SU-DHL-6 (cell line): ENCODE results near the gene RABEP2.

ENCODE experiments used
- H2AFZ ChIP-seq: fragments of 200-600 bp; sonication (generic); 2 replicates; pipeline ENCODE4 v1.6.1; 2014; ENCODE audit warnings: low read depth, mild to moderate bottlenecking, moderate library complexity, mixed read lengths, antibody characterized with exemption, low read length; ENCODE audit not compliant: severe bottlenecking
- H3F3A ChIP-seq: fragments of 200-600 bp; shearing (Covaris generic); 2 replicates; pipeline ENCODE4 v1.6.0; 2016; ENCODE audit warnings: antibody characterized with exemption, mild to moderate bottlenecking; ENCODE audit not compliant: insufficient read depth
- H3K27ac ChIP-seq: fragments of 200-600 bp; sonication (generic); 2 replicates; pipeline ENCODE4 v1.5.1; 2016; ENCODE audit warnings: low read depth, mild to moderate bottlenecking, low read length, moderate library complexity, mixed read lengths
- H3K27me3 ChIP-seq: fragments of 200-600 bp; sonication (generic), shearing (Covaris generic); 2 replicates; pipeline ENCODE4 v1.6.0; 2014; ENCODE audit warnings: mild to moderate bottlenecking, low read length
- H3K36me3 ChIP-seq: fragments of 200-600 bp; sonication (generic); 2 replicates; pipeline ENCODE4 v1.6.1; 2014; ENCODE audit warnings: mild to moderate bottlenecking, low read length, mixed read lengths
- H3K4me2 ChIP-seq: fragments of 300-600, 200-600 bp; shearing (Covaris generic), sonication (generic); 2 replicates; pipeline ENCODE4 v1.6.0; 2014; ENCODE audit warnings: low read length, low read depth, mild to moderate bottlenecking; ENCODE audit not compliant: poor library complexity, severe bottlenecking
- H3K4me3 ChIP-seq: fragments of 200-600 bp; sonication (generic); 2 replicates; pipeline ENCODE4 v1.5.1; 2014; ENCODE audit warnings: antibody characterized with exemption, low read length, mild to moderate bottlenecking, mixed read lengths; ENCODE audit not compliant: insufficient read depth, poor library complexity, severe bottlenecking
- H3K79me2 ChIP-seq: fragments of 200-600 bp; sonication (generic); 2 replicates; pipeline ENCODE4 v1.6.1; 2014; ENCODE audit warnings: mild to moderate bottlenecking, low read length, moderate library complexity; ENCODE audit not compliant: insufficient read depth
- H3K9ac ChIP-seq: fragments of 200-600 bp; sonication (generic); 2 replicates; pipeline ENCODE4 v1.7.0; 2014; ENCODE audit warnings: mild to moderate bottlenecking, low read length
- H3K9me2 ChIP-seq: fragments of 200-600 bp; sonication (generic); replicated peaks from 2 replicates; pipeline ENCODE4 v1.6.1; 2014; ENCODE audit warnings: low read length; ENCODE audit not compliant: insufficient read depth
- H3K9me3 ChIP-seq: fragments of 200-600 bp; sonication (generic); 2 replicates; pipeline ENCODE4 v1.6.1; 2014; ENCODE audit warnings: low read length, mixed read lengths; ENCODE audit not compliant: insufficient read depth
- H4K20me1 ChIP-seq: fragments of 200-600 bp; sonication (generic); 2 replicates; pipeline ENCODE4 v1.6.1; 2014; ENCODE audit warnings: low read depth, mild to moderate bottlenecking, antibody characterized with exemption, low read length, moderate library complexity, mixed read lengths
- EZH2phosphoT487 ChIP-seq: fragments of 200-600 bp; sonication (generic), shearing (Covaris generic); conservative IDR thresholded peaks from 2 replicates; pipeline ENCODE4 v1.6.1; 2018; ENCODE audit warnings: mild to moderate bottlenecking, antibody characterized with exemption, low read length, moderate library complexity, mixed read lengths
- TF ChIP-seq, protein P1 (sequence below): fragments of 200-600 bp; sonication (generic); IDR thresholded peaks from one replicate; pipeline ENCODE4 v1.5.1; 2017; ENCODE audit warnings: antibody characterized with exemption, mild to moderate bottlenecking, low read length, moderate library complexity; ENCODE audit not compliant: insufficient read depth, poor library complexity, severe bottlenecking

Gene RABEP2

DNA sequence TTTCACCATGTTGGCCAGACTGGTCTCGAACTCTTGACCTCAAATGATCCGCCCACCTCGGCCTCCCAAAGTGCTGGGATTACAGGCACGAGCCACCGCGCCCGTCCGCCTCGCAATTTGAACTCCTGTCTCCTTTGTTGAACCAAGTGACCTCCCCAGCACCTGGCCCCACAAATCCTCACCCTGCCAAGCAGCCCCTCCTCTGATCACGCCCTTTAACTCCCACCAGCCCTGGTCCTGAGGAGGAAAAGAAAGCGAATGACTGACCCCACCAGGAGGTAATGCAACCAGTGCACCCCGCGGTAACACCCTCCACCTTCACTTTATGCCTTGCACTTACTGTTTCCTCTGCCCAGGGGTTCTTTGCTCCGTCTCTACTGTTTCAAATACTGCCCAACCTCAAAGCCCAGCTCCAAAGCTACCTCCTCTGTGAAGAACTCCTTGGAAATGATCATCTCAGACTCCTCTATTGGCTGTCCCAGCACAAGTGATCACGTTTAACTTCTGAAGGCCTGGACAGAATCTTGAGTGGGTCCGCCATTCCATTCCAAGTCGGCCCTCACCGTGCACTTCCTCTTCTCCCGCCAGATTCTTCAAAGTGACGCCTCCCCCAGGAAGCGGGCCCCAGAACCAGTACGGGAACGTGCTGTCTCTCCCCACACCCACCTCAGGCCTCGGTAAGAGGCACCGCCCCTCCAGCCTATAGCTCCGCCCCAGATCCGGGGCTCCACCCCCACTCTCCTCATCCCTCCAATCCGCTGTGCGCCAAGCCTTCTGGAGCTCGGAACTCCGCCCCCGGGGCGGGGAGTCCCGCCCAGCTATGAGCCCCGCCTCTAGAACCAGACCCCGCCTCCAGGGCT is 11.1 kb upstream of the RABEP2 start:
- no peak overlapping the region for H3K9ac ChIP-seq
- H2AFZ ChIP-seq: no peak overlapping the region
- H3K4me2 ChIP-seq: no peak overlapping the region

DNA sequence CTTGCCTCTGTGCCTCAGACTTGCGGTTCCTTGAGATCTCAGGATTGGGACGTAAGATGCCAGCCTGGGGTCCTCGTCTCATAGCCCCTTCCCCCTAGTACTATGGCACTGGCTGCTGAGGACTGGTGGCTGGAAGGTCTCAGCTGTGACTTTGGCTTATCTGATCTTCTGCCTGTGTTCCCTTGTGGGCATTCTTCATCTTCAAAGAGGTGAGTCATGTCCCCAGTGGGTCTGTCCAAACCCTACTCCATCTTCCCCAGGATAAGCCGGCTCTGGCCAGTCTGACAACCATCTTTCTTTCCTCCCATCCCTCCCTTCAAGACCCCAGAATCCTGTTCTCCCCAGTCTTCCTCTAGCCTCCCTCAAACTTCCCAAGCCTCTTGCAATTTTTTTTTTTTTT is 10.3 kb upstream of the RABEP2 start:
- Histone ChIP-seq H3K36me3 (peaks cover 5% of the 10 kb centered on the region; the same call in 1 of the 2 replicates), H3K9me2 (no peaks in the 10 kb centered on the region), H3K4me3 (no peak overlapping the region)

More for the DNA sequence above, 11.1 kb upstream of the RABEP2 start:
- H3K27me3 ChIP-seq: no peaks in the 10 kb centered on the region
- no peaks in the 10 kb centered on the region for H3K9me3 ChIP-seq
- no peak overlapping the region for H3K4me3 ChIP-seq
- H3K36me3 ChIP-seq: peaks cover 5% of the 10 kb centered on the region; the same call in 1 of the 2 replicates
- H3K79me2 ChIP-seq: peaks cover 16% of the 10 kb centered on the region
- H3K27ac ChIP-seq: no peak overlapping the region
- no peaks in the 10 kb centered on the region for H4K20me1 ChIP-seq
- H3F3A ChIP-seq: peaks cover 9% of the 10 kb centered on the region
- no peaks in the 10 kb centered on the region for H3K9me2 ChIP-seq
- TF ChIP-seq, protein P1, sequence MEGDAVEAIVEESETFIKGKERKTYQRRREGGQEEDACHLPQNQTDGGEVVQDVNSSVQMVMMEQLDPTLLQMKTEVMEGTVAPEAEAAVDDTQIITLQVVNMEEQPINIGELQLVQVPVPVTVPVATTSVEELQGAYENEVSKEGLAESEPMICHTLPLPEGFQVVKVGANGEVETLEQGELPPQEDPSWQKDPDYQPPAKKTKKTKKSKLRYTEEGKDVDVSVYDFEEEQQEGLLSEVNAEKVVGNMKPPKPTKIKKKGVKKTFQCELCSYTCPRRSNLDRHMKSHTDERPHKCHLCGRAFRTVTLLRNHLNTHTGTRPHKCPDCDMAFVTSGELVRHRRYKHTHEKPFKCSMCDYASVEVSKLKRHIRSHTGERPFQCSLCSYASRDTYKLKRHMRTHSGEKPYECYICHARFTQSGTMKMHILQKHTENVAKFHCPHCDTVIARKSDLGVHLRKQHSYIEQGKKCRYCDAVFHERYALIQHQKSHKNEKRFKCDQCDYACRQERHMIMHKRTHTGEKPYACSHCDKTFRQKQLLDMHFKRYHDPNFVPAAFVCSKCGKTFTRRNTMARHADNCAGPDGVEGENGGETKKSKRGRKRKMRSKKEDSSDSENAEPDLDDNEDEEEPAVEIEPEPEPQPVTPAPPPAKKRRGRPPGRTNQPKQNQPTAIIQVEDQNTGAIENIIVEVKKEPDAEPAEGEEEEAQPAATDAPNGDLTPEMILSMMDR: no peak
- no peak for TF ChIP-seq EZH2phosphoT487

DNA sequence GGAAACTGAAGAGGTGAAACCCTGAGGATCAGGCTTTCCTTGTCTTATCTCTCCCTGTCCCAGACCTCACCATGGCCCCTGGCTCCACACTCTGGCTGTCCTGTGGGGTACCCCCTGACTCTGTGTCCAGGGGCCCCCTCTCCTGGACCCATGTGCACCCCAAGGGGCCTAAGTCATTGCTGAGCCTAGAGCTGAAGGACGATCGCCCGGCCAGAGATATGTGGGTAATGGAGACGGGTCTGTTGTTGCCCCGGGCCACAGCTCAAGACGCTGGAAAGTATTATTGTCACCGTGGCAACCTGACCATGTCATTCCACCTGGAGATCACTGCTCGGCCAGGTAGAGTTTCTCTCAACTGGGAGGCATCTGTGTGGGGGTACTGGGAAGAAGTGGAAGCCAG is 8.1 kb upstream of the RABEP2 start:
- H3K36me3 ChIP-seq: peaks cover 5% of the 10 kb centered on the region; the same call in 1 of the 2 replicates
- H3K27ac ChIP-seq: peak overlapping the region; percentile 84
- H3K4me2 ChIP-seq: peak overlapping the region; percentile 93
- H3K79me2 ChIP-seq: peaks cover 16% of the 10 kb centered on the region
- no peak for TF ChIP-seq EZH2phosphoT487
- TF ChIP-seq, protein P1: no peak
- H3K27me3 ChIP-seq: no peaks in the 10 kb centered on the region
- H3K4me3 ChIP-seq: peak overlapping the region; percentile 78
- H2AFZ ChIP-seq: no peak overlapping the region
- no peaks in the 10 kb centered on the region for H4K20me1 ChIP-seq
- no peaks in the 10 kb centered on the region for H3K9me3 ChIP-seq
- H3K9me2 ChIP-seq: no peaks in the 10 kb centered on the region
- peak overlapping the region; percentile 91 for H3K9ac ChIP-seq
- peaks cover 29% of the 10 kb centered on the region for H3F3A ChIP-seq

More for the DNA sequence above, 10.3 kb upstream of the RABEP2 start:
- no peak overlapping the region for H3K4me2 ChIP-seq
- no peak for TF ChIP-seq EZH2phosphoT487
- TF ChIP-seq, protein P1: no peak
- H3K9me3 ChIP-seq: no peaks in the 10 kb centered on the region
- no peak overlapping the region for H2AFZ ChIP-seq
- H4K20me1 ChIP-seq: no peaks in the 10 kb centered on the region
- H3K27me3 ChIP-seq: no peaks in the 10 kb centered on the region
- H3F3A ChIP-seq: peaks cover 17% of the 10 kb centered on the region
- H3K27ac ChIP-seq: no peak overlapping the region
- H3K79me2 ChIP-seq: peaks cover 16% of the 10 kb centered on the region
- no peak overlapping the region for H3K9ac ChIP-seq
